A549 (cell line): Measurements from ENCODE around the gene CHKA. TPM values are rescaled to one million over a fixed set of nuclear protein-coding genes. Genes with fewer than 3 reads are reported as not detected.

Experiments used
- ATAC-seq, 2 experiments: fragments of 200-7000 bp in 1 of 2; fragments of >200 bp in 1 of 2; cut with Nextera tagmentation in 1 of 2; cut with Tn5 transposase in 1 of 2; 3 replicates each; pipeline versions ENCODE4 v1.8.0 to v1.9.1; 2018 to 2020; ENCODE audit warnings: mild to moderate bottlenecking in 1 of 2, moderate library complexity in 1 of 2
- CTCF ChIA-PET: fragments of 300-600 bp; sonication (Branson Sonifier 250); formaldehyde crosslinking; extraction: SDS; loops from one replicate; lab custom pipeline; 2021; ENCODE audit warnings: antibody characterized with exemption, inconsistent platforms; lab: Yijun Ruan, JAX
- POLR2A ChIA-PET: fragments of 350-600 bp; formaldehyde crosslinking; extraction: SDS; loops from one replicate; lab custom pipeline; 2021; ENCODE audit warnings: antibody characterized with exemption, inconsistent platforms; lab: Yijun Ruan, JAX
- DNase-seq, 2 experiments: peaks; one replicate each; pipeline versions ENCODE4 v3.0.0 to v3.0.0-alpha.2; 2011 to 2016; ENCODE audit warnings: low read depth in 1 of 2, low spot score in 1 of 2
- FAIRE-seq: peaks from 2 replicates; lab custom pipeline; 2011; peaks lifted over from hg19 to GRCh38; lab: Jason Lieb, UNC
- H3K27ac ChIP-seq, 2 experiments: fragments of >200 bp; sonication (Bioruptor Twin); formaldehyde crosslinking; 3 replicates each; pipeline ENCODE4 v1.5.1; 2016 to 2017
- H3K4me1 ChIP-seq: fragments of >200 bp; sonication (Bioruptor Twin); formaldehyde crosslinking; 3 replicates; pipeline ENCODE4 v1.6.1; 2016
- H3K4me2 ChIP-seq: fragments of >200 bp; sonication (Bioruptor Twin); formaldehyde crosslinking; 3 replicates; pipeline ENCODE4 v1.6.1; 2016
- H3K4me3 ChIP-seq: fragments of >200 bp; sonication (Bioruptor Twin); formaldehyde crosslinking; 3 replicates; pipeline ENCODE4 v1.5.1; 2016
- H3K9me3 ChIP-seq: fragments of >200 bp; sonication (Bioruptor Twin); formaldehyde crosslinking; 3 replicates; pipeline ENCODE4 v1.6.1; 2016
- ATOH8 ChIP-seq: fragments of 250-450 bp; sonication (Bioruptor Pico); IDR thresholded peaks from 2 replicates; pipeline ENCODE4 v1.5.0; 2020; ENCODE audit warnings: low read depth, mild to moderate bottlenecking, moderate library complexity
- CBX2 ChIP-seq: fragments of 200-600 bp; sonication (generic); IDR thresholded peaks from 2 replicates; pipeline ENCODE4 v1.6.1; 2016; ENCODE audit warnings: low read depth, mild to moderate bottlenecking, borderline replicate concordance
- CEBPB ChIP-seq, 2 experiments: fragments of >200 bp in 1 of 2; sonication (Bioruptor Twin) in 1 of 2; formaldehyde crosslinking in 1 of 2; IDR thresholded peaks; 2 replicates each; pipeline ENCODE4 v1.6.1; 2012 to 2016
- CHD4 ChIP-seq: fragments of 200-600 bp; sonication (generic); IDR thresholded peaks from 2 replicates; pipeline ENCODE4 v1.6.1; 2016; ENCODE audit warnings: antibody characterized with exemption, mild to moderate bottlenecking, borderline replicate concordance
- EHMT2 ChIP-seq: fragments of 200-600 bp; sonication (generic); IDR thresholded peaks from 2 replicates; pipeline ENCODE4 v1.6.1; 2016; ENCODE audit warnings: antibody characterized with exemption, low read depth, mild to moderate bottlenecking, moderate library complexity
- EP300 ChIP-seq, 2 experiments: fragments of >200 bp; sonication (Bioruptor Twin); formaldehyde crosslinking; IDR thresholded peaks; 2 replicates in 1 of 2; 3 replicates in 1 of 2; pipeline ENCODE4 v1.6.1; 2016 to 2017
- ESRRA ChIP-seq: fragments of 150-350 bp; IDR thresholded peaks from 2 replicates; pipeline ENCODE4 v1.6.1; 2014; ENCODE audit warnings: mild to moderate bottlenecking, low read length, borderline replicate concordance
- FOSB ChIP-seq: fragments of 250-450 bp; sonication (Bioruptor Pico); IDR thresholded peaks from 2 replicates; pipeline ENCODE4 v1.5.0; 2020; ENCODE audit warnings: mild to moderate bottlenecking, moderate library complexity
- FOSL2 ChIP-seq, 2 experiments: fragments of 450-650 bp in 1 of 2; fragments of >200 bp in 1 of 2; sonication (Bioruptor Twin) in 1 of 2; formaldehyde crosslinking; IDR thresholded peaks; 2 replicates each; pipeline versions ENCODE4 v1.5.0 to v1.6.1; 2016 to 2020; ENCODE audit warnings: mild to moderate bottlenecking in 1 of 2, moderate library complexity in 1 of 2
- GATA3 ChIP-seq: IDR thresholded peaks from 2 replicates; pipeline ENCODE4 v1.6.1; 2012; ENCODE audit warnings: borderline replicate concordance
- HEYL ChIP-seq: fragments of 250-450 bp; sonication (Bioruptor Pico); IDR thresholded peaks from 2 replicates; pipeline ENCODE4 v1.8.0; 2021; ENCODE audit warnings: mild to moderate bottlenecking, moderate library complexity
- HMGXB4 ChIP-seq: fragments of 250-450 bp; sonication (Bioruptor Pico); IDR thresholded peaks from 2 replicates; pipeline ENCODE4 v1.5.0; 2021; ENCODE audit warnings: mild to moderate bottlenecking, moderate library complexity, borderline replicate concordance
- HOXB5 ChIP-seq: fragments of 250-450 bp; sonication (Bioruptor Pico); IDR thresholded peaks from 2 replicates; pipeline ENCODE4 v1.5.0; 2020; ENCODE audit warnings: mild to moderate bottlenecking, moderate library complexity
- JUN ChIP-seq, 2 experiments: fragments of >200 bp; sonication (Bioruptor Twin); formaldehyde crosslinking; IDR thresholded peaks; 2 replicates in 1 of 2; 3 replicates in 1 of 2; pipeline ENCODE4 v1.6.1; 2016 to 2017
- KDM1A ChIP-seq: fragments of 200-600 bp; sonication (generic); IDR thresholded peaks from 2 replicates; pipeline ENCODE4 v1.6.1; 2016; ENCODE audit warnings: low read depth, mild to moderate bottlenecking
- MAFK ChIP-seq: fragments of 450-650 bp; IDR thresholded peaks from 2 replicates; pipeline ENCODE4 v1.6.1; 2014; ENCODE audit not compliant: partially characterized antibody
- MAX ChIP-seq: IDR thresholded peaks from 2 replicates; pipeline ENCODE4 v1.6.1; 2012
- MAZ ChIP-seq: fragments of 150-350 bp; IDR thresholded peaks from 2 replicates; pipeline ENCODE4 v1.6.1; 2014; ENCODE audit warnings: antibody characterized with exemption, low read depth, low read length, borderline replicate concordance
- PBX3 ChIP-seq: IDR thresholded peaks from 2 replicates; pipeline ENCODE4 v1.6.1; 2012
- POLR2A ChIP-seq: IDR thresholded peaks from 2 replicates; pipeline ENCODE4 v1.6.1; 2012; ENCODE audit warnings: mild to moderate bottlenecking, low read length
- POLR2AphosphoS2 ChIP-seq: conservative IDR thresholded peaks from 2 replicates; pipeline ENCODE4 v1.6.1; 2012; ENCODE audit warnings: low read length, improper control_type of control experiment, inconsistent platforms
- RCOR1 ChIP-seq: fragments of 150-350 bp; IDR thresholded peaks from 2 replicates; pipeline ENCODE4 v1.6.1; 2014; ENCODE audit warnings: antibody characterized with exemption, low read length, low read depth
- RFX5 ChIP-seq: fragments of 450-650 bp; IDR thresholded peaks from 2 replicates; pipeline ENCODE4 v1.7.1; 2014; ENCODE audit warnings: antibody characterized with exemption, mild to moderate bottlenecking, moderate library complexity
- ZC3H11A ChIP-seq: fragments of 450-650 bp; IDR thresholded peaks from 2 replicates; pipeline ENCODE4 v1.6.1; 2014; ENCODE audit warnings: antibody characterized with exemption, mild to moderate bottlenecking
- ZFP36 ChIP-seq: fragments of 450-650 bp; IDR thresholded peaks from 2 replicates; pipeline ENCODE4 v1.6.1; 2014; ENCODE audit warnings: borderline replicate concordance; ENCODE audit not compliant: partially characterized antibody
- WGBS: methylation state at CpG from one replicate; pipeline ENCODE4 v1.1.6; 2017; ENCODE audit errors: missing lambda C conversion rate; 5-methylcytosine and 5-hydroxymethylcytosine counted together
- polyA plus RNA-seq, 4 experiments: library from polyadenylated mRNA; depleted of rRNA in 3 of 4; stranded (reverse); fragments of >200 nt; fragmentation: RNase III in 1 of 4; extraction: RNeasy Plus Mini Kit Qiagen cat#74134 plus additional on column Dnase treatment in 1 of 4; gene quantifications; 2 replicates in 3 of 4; 3 replicates in 1 of 4; pipeline ENCODE4 v1.2.3, GENCODE V29; 2011 to 2017
- TF ChIP-seq, protein P1 (sequence below): fragments of >200 bp; sonication (Bioruptor Twin); formaldehyde crosslinking; IDR thresholded peaks from 3 replicates; pipeline ENCODE4 v1.6.1; 2016
- TF ChIP-seq, protein P2 (sequence below): fragments of >200 bp; sonication (Bioruptor Twin); formaldehyde crosslinking; IDR thresholded peaks from 2 replicates; pipeline ENCODE4 v1.6.1; 2016
- TF ChIP-seq, protein P3 (sequence below): fragments of 450-650 bp; IDR thresholded peaks from 2 replicates; pipeline ENCODE4 v1.6.1; 2014; ENCODE audit warnings: antibody characterized with exemption
- TF ChIP-seq, protein P4 (sequence below): fragments of 150-350 bp; IDR thresholded peaks from 2 replicates; pipeline ENCODE4 v1.6.1; 2014; ENCODE audit warnings: low read depth, mild to moderate bottlenecking, low read length
- TF ChIP-seq, protein P5 (sequence below): fragments of >200 bp; sonication (Bioruptor Twin); formaldehyde crosslinking; IDR thresholded peaks from 3 replicates; pipeline ENCODE4 v1.5.1; 2016

CHKA gene
- polyA plus RNA-seq, 2 of the 4 experiments (the other 2 are of a cell fraction) = 14.2 to 21.7 TPM

DNA sequence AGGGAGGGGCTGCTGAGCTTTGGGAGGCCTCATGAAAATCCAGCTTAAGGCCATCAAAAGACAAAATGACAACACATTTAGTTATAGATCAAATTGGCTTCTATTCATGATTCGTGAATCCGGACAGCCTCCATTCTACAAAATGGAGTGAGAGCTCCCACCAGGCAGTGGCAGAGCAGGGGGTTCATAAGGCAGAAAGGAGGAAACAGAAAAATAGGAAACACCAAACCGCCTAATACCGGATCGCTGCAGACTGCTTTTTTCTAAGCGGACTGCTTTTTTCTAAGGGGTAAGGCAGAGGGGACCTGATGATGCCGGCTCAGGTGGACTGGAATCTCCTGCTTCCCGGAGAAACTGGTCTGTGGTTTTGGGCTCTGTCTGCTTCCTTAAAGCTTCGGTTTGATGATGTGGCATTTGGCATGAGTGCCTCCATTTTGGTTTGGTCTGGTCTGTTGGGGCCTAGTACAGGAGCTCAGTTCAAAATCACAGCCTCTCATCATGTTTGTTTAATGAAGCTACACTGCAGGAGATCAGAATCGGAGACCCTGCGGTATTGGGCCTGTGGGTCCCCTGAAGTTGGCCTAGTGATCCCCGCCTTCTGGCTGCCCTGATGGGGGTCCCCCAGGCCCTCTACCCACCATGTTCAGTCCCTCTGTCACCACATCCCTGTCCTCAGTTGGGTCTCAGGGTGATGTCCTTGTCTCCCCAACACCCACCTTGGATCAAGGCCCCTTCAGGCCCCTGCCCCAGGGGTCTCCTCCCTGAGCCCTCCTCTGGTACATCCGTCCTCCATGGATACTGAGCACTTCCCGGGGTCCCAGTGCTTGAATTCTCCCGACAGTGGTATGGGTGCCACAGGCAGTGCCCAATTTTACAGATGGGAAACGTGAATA is 109.9 kb downstream of the CHKA start:
- Histone ChIP-seq H3K4me3 (peak overlapping the region; percentile 66), H3K27ac (peak overlapping the region; percentile 99 to 100), H3K9me3 (no peaks in the 10 kb centered on the region), H3K4me2 (peak overlapping the region; percentile 96), H3K4me1 (peaks cover 77% of the 10 kb centered on the region)
- POLR2A ChIA-PET = interaction anchor here (0.5 to 3.1 kb wide), 12 partner anchors 8 to 357 kb away, joined by 3 to 22 read pairs (median 10); partner anchors contain the start of genes NDUFS8 and TCIRG1
- CTCF ChIA-PET = interaction anchor here (0.7 to 10.7 kb wide), 9 partner anchors 13 to 195 kb away, joined by 3 to 204 read pairs (median 10); partner anchors contain the start of gene NDUFS8
- 20% methylated on average over 16 of the region's 16 CpGs for WGBS
- no peak for ATAC-seq
- FAIRE-seq = peak; percentile 36
- DNase-seq = no peak
- no peak for TF ChIP-seq CHD4
- TF ChIP-seq, protein P1, sequence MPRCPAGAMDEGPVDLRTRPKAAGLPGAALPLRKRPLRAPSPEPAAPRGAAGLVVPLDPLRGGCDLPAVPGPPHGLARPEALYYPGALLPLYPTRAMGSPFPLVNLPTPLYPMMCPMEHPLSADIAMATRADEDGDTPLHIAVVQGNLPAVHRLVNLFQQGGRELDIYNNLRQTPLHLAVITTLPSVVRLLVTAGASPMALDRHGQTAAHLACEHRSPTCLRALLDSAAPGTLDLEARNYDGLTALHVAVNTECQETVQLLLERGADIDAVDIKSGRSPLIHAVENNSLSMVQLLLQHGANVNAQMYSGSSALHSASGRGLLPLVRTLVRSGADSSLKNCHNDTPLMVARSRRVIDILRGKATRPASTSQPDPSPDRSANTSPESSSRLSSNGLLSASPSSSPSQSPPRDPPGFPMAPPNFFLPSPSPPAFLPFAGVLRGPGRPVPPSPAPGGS = no peak
- TF ChIP-seq ESRRA = no peak
- TF ChIP-seq, protein P2, sequence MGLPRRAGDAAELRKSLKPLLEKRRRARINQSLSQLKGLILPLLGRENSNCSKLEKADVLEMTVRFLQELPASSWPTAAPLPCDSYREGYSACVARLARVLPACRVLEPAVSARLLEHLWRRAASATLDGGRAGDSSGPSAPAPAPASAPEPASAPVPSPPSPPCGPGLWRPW = no peak
- peak; percentile 31 for TF ChIP-seq POLR2A
- TF ChIP-seq RFX5 = no peak
- no peak for TF ChIP-seq EHMT2
- no peak for TF ChIP-seq POLR2AphosphoS2
- TF ChIP-seq MAZ = no peak
- no peak for TF ChIP-seq EP300 (IDR thresholded peaks at IDR 0.05)
- no peak for TF ChIP-seq FOSL2 (IDR thresholded peaks at IDR 0.05)
- TF ChIP-seq FOSL2 (CRISPR knock-in tag; IDR thresholded peaks at IDR 0.05) = peak; percentile 86
- TF ChIP-seq HOXB5 (CRISPR knock-in tag) = peak; percentile 100
- TF ChIP-seq, protein P3, sequence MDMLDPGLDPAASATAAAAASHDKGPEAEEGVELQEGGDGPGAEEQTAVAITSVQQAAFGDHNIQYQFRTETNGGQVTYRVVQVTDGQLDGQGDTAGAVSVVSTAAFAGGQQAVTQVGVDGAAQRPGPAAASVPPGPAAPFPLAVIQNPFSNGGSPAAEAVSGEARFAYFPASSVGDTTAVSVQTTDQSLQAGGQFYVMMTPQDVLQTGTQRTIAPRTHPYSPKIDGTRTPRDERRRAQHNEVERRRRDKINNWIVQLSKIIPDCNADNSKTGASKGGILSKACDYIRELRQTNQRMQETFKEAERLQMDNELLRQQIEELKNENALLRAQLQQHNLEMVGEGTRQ = no peak
- no peak for TF ChIP-seq CBX2
- no peak; the same call in 1 of the 2 replicates for TF ChIP-seq GATA3
- TF ChIP-seq CEBPB (IDR thresholded peaks at IDR 0.05) = no peak
- no peak for TF ChIP-seq MAFK
- TF ChIP-seq, protein P4, sequence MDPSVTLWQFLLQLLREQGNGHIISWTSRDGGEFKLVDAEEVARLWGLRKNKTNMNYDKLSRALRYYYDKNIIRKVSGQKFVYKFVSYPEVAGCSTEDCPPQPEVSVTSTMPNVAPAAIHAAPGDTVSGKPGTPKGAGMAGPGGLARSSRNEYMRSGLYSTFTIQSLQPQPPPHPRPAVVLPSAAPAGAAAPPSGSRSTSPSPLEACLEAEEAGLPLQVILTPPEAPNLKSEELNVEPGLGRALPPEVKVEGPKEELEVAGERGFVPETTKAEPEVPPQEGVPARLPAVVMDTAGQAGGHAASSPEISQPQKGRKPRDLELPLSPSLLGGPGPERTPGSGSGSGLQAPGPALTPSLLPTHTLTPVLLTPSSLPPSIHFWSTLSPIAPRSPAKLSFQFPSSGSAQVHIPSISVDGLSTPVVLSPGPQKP = no peak
- TF ChIP-seq RCOR1 = no peak
- TF ChIP-seq HEYL (CRISPR knock-in tag) = peak; percentile 100
- no peak for TF ChIP-seq KDM1A
- TF ChIP-seq, protein P5, sequence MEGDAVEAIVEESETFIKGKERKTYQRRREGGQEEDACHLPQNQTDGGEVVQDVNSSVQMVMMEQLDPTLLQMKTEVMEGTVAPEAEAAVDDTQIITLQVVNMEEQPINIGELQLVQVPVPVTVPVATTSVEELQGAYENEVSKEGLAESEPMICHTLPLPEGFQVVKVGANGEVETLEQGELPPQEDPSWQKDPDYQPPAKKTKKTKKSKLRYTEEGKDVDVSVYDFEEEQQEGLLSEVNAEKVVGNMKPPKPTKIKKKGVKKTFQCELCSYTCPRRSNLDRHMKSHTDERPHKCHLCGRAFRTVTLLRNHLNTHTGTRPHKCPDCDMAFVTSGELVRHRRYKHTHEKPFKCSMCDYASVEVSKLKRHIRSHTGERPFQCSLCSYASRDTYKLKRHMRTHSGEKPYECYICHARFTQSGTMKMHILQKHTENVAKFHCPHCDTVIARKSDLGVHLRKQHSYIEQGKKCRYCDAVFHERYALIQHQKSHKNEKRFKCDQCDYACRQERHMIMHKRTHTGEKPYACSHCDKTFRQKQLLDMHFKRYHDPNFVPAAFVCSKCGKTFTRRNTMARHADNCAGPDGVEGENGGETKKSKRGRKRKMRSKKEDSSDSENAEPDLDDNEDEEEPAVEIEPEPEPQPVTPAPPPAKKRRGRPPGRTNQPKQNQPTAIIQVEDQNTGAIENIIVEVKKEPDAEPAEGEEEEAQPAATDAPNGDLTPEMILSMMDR = no peak
- TF ChIP-seq FOSB (CRISPR knock-in tag) = peak; percentile 99
- TF ChIP-seq HMGXB4 (CRISPR knock-in tag) = peak; percentile 100
- TF ChIP-seq ATOH8 = peak; percentile 100
- 0 out of 2 replicates have a peak, but pooled peaks have one; percentile 2 for TF ChIP-seq MAX
- TF ChIP-seq ZFP36 = no peak
- TF ChIP-seq JUN (IDR thresholded peaks at IDR 0.05) = no peak; a peak in 2 of 5 replicates
- no peak for TF ChIP-seq ZC3H11A
- TF ChIP-seq PBX3 = no peak
